H1 (cell line): Measurements from ENCODE around the gene ZNF831. TPM values are rescaled to one million over a fixed set of nuclear protein-coding genes. Genes with fewer than 3 reads are reported as not detected.

Source experiments
- CTCF ChIA-PET: fragments of 300-600 bp; sonication (Branson Sonifier 250); formaldehyde crosslinking; loops from one replicate; lab custom pipeline; 2021; ENCODE audit not compliant: partially characterized antibody; lab: Charles Lee
- POLR2A ChIA-PET: fragments of 300-600 bp; sonication (Branson Sonifier 250); formaldehyde crosslinking; loops from one replicate; lab custom pipeline; 2021; ENCODE audit warnings: inconsistent platforms; ENCODE audit not compliant: partially characterized antibody; lab: Charles Lee
- DNase-seq, 2 experiments: peaks; one replicate each; pipeline versions ENCODE4 v3.0.0 to v3.0.0-alpha.2; 2010 to 2022; ENCODE audit warnings: low spot score in 2 of 2, low read depth in 1 of 2, mixed read lengths in 1 of 2
- FAIRE-seq: peaks from 2 replicates; lab custom pipeline; 2011; peaks lifted over from hg19 to GRCh38; lab: Jason Lieb, UNC
- H2AFZ ChIP-seq: 2 replicates; pipeline ENCODE4 v1.8.1; 2012; ENCODE audit warnings: low read length, inconsistent platforms
- H2AK5ac ChIP-seq: 2 replicates; pipeline ENCODE4 v1.6.1; 2013; ENCODE audit warnings: low read depth, low read length
- H2BK120ac ChIP-seq: replicated peaks from 2 replicates; pipeline ENCODE3; 2013; ENCODE audit warnings: low read depth, low read length, inconsistent platforms
- H2BK12ac ChIP-seq: 2 replicates; pipeline ENCODE4 v1.6.1; 2013; ENCODE audit warnings: low read depth, low read length
- H2BK15ac ChIP-seq: 2 replicates; pipeline ENCODE4 v1.6.1; 2013; ENCODE audit warnings: low read length
- H2BK20ac ChIP-seq: 2 replicates; pipeline ENCODE4 v1.6.1; 2013; ENCODE audit warnings: low read length
- H2BK5ac ChIP-seq: 2 replicates; pipeline ENCODE4 v1.6.1; 2013; ENCODE audit warnings: low read depth, low read length
- H3K14ac ChIP-seq: 2 replicates; pipeline ENCODE4 v1.6.1; 2013; ENCODE audit warnings: inconsistent platforms; ENCODE audit not compliant: insufficient read length
- H3K18ac ChIP-seq: 2 replicates; pipeline ENCODE4 v1.6.1; 2013; ENCODE audit warnings: low read length; ENCODE audit errors: extremely low read depth
- H3K23ac ChIP-seq: 2 replicates; pipeline ENCODE4 v1.6.1; 2013; ENCODE audit warnings: inconsistent platforms; ENCODE audit not compliant: insufficient read length
- H3K23me2 ChIP-seq: 2 replicates; pipeline ENCODE4 v1.6.1; 2013; ENCODE audit warnings: low read depth, low read length
- H3K27ac ChIP-seq: 2 replicates; pipeline ENCODE4 v1.6.1; 2011; ENCODE audit warnings: low read depth, low read length, inconsistent platforms
- H3K27me3 ChIP-seq, 4 experiments: replicated peaks in 1 of 4; 1 replicate in 1 of 4; 2 replicates in 3 of 4; pipeline versions ENCODE4 v1.6.1 to v1.8.1; 2011 to 2013; ENCODE audit warnings: low read length in 3 of 4, mild to moderate bottlenecking in 3 of 4, inconsistent platforms in 2 of 4, mixed read lengths in 2 of 4, moderate library complexity in 1 of 4; ENCODE audit not compliant: control insufficient read depth in 3 of 4, insufficient read depth in 3 of 4; ENCODE audit errors: extremely low read depth in 1 of 4
- H3K36me3 ChIP-seq, 4 experiments: 2 replicates each; pipeline versions ENCODE4 v1.6.1 to v1.8.1; 2011 to 2013; ENCODE audit warnings: mild to moderate bottlenecking in 4 of 4, low read length in 3 of 4, moderate library complexity in 2 of 4, control low read depth in 1 of 4, inconsistent platforms in 1 of 4; ENCODE audit not compliant: insufficient read depth in 4 of 4, control insufficient read depth in 2 of 4
- H3K4ac ChIP-seq: replicated peaks from 2 replicates; pipeline ENCODE3; 2013; ENCODE audit warnings: low read length, low read depth, mixed read lengths, inconsistent platforms; ENCODE audit not compliant: insufficient read length
- H3K4me1 ChIP-seq, 4 experiments: replicated peaks in 1 of 4; 1 replicate in 1 of 4; 2 replicates in 3 of 4; pipeline versions ENCODE4 v1.6.1 to v1.8.1; 2011 to 2013; ENCODE audit warnings: low read length in 3 of 4, inconsistent platforms in 2 of 4, mixed read lengths in 1 of 4; ENCODE audit not compliant: insufficient read depth in 4 of 4, control insufficient read depth in 3 of 4
- H3K4me2 ChIP-seq, 2 experiments: 2 replicates each; pipeline versions ENCODE4 v1.6.1 to v1.8.1; 2011 to 2013; ENCODE audit warnings: low read depth in 2 of 2, low read length in 2 of 2, control low read depth in 1 of 2, inconsistent platforms in 1 of 2, mild to moderate bottlenecking in 1 of 2; ENCODE audit not compliant: insufficient read depth in 1 of 2
- H3K4me3 ChIP-seq, 4 experiments: fragments of 200-600, 300-600 bp in 1 of 4; sonication (generic), shearing (Covaris generic), sonication (Bioruptor Twin) in 1 of 4; 2 replicates each; pipeline versions ENCODE4 v1.5.1 to v1.8.1; 2011 to 2016; ENCODE audit warnings: low read length in 4 of 4, low read depth in 3 of 4, control low read depth in 2 of 4, inconsistent platforms in 2 of 4, mild to moderate bottlenecking in 2 of 4, mixed read lengths in 1 of 4, moderate library complexity in 1 of 4; ENCODE audit not compliant: insufficient read depth in 2 of 4; ENCODE audit errors: extremely low read depth in 1 of 4
- H3K56ac ChIP-seq: replicated peaks from 2 replicates; pipeline ENCODE3; 2013; ENCODE audit warnings: low read depth, mild to moderate bottlenecking, mixed read lengths, low read length, inconsistent platforms; ENCODE audit not compliant: insufficient read length
- H3K79me1 ChIP-seq: 2 replicates; pipeline ENCODE4 v1.6.1; 2013; ENCODE audit warnings: low read depth, low read length, control low read depth
- H3K79me2 ChIP-seq, 2 experiments: 2 replicates each; pipeline versions ENCODE4 v1.6.1 to v1.8.1; 2012 to 2013; ENCODE audit warnings: low read length in 2 of 2, mild to moderate bottlenecking in 2 of 2, inconsistent platforms in 1 of 2; ENCODE audit not compliant: insufficient read depth in 2 of 2, control insufficient read depth in 1 of 2
- H3K9ac ChIP-seq, 4 experiments: replicated peaks in 1 of 4; 1 replicate in 1 of 4; 2 replicates in 3 of 4; pipeline versions ENCODE4 v1.6.1 to v1.8.1; 2011 to 2013; ENCODE audit warnings: low read depth in 3 of 4, low read length in 3 of 4, control low read depth in 2 of 4, mild to moderate bottlenecking in 2 of 4, moderate library complexity in 2 of 4, inconsistent platforms in 1 of 4; ENCODE audit errors: extremely low read depth in 1 of 4
- H3K9me3 ChIP-seq, 2 experiments: 2 replicates each; pipeline versions ENCODE4 v1.6.1 to v1.8.1; 2012 to 2013; ENCODE audit warnings: mild to moderate bottlenecking in 2 of 2, moderate library complexity in 2 of 2, control low read depth in 1 of 2, inconsistent platforms in 1 of 2, low read depth in 1 of 2, low read length in 1 of 2, mixed read lengths in 1 of 2; ENCODE audit not compliant: insufficient read depth in 2 of 2
- H4K20me1 ChIP-seq, 2 experiments: replicated peaks in 1 of 2; 2 replicates each; pipeline versions ENCODE3 to v1.8.1; 2011 to 2013; ENCODE audit warnings: inconsistent platforms in 2 of 2, low read length in 2 of 2, mild to moderate bottlenecking in 1 of 2; ENCODE audit not compliant: insufficient read depth in 2 of 2, control insufficient read depth in 1 of 2
- H4K5ac ChIP-seq: 2 replicates; pipeline ENCODE4 v1.6.1; 2013; ENCODE audit warnings: low read length, low read depth, mixed read lengths, inconsistent platforms; ENCODE audit not compliant: insufficient read length
- H4K8ac ChIP-seq: 2 replicates; pipeline ENCODE4 v1.8.0; 2013; ENCODE audit warnings: mild to moderate bottlenecking, moderate library complexity, low read length, inconsistent platforms; ENCODE audit not compliant: insufficient read depth; ENCODE audit errors: extremely low read depth
- H4K91ac ChIP-seq: replicated peaks from 2 replicates; pipeline ENCODE3; 2013; ENCODE audit warnings: low read length, mixed read lengths, inconsistent platforms; ENCODE audit not compliant: insufficient read length
- EP300 ChIP-seq, 2 experiments: IDR thresholded peaks; 1 replicate in 1 of 2; 2 replicates in 1 of 2; pipeline ENCODE4 v1.6.1; 2011 to 2012; ENCODE audit warnings: low read depth in 2 of 2, low read length in 2 of 2, mild to moderate bottlenecking in 2 of 2, borderline replicate concordance in 1 of 2, inconsistent platforms in 1 of 2, moderate library complexity in 1 of 2
- RNF2 ChIP-seq: fragments of 200-900, 300-1000 bp; sonication (generic); IDR thresholded peaks from 2 replicates; pipeline ENCODE4 v1.7.1; 2016; ENCODE audit warnings: borderline replicate concordance, low read depth, mild to moderate bottlenecking, antibody characterized with exemption, low read length; ENCODE audit not compliant: poor library complexity, severe bottlenecking; ENCODE audit errors: missing control alignments
- SAP30 ChIP-seq: fragments of 300-600 bp; sonication (generic); IDR thresholded peaks from 2 replicates; pipeline ENCODE4 v1.7.1; 2012; ENCODE audit warnings: low read length, moderate library complexity, mild to moderate bottlenecking, inconsistent platforms; ENCODE audit not compliant: insufficient read depth, insufficient replicate concordance
- SIN3A ChIP-seq, 2 experiments: IDR thresholded peaks in 1 of 2; conservative IDR thresholded peaks in 1 of 2; 2 replicates each; pipeline ENCODE4 v1.6.1; 2011 to 2012; ENCODE audit warnings: low read length in 2 of 2, improper control_type of control experiment in 1 of 2, low read depth in 1 of 2, mild to moderate bottlenecking in 1 of 2
- polyA plus RNA-seq, 7 experiments: library from polyadenylated mRNA; depleted of rRNA in 3 of 7; stranded (reverse) in 5 of 7; unstranded in 2 of 7; fragments of >200 nt in 5 of 7; fragments of 200-250 nt in 2 of 7; gene quantifications; 1 replicate in 5 of 7; 2 replicates in 1 of 7; 4 replicates in 1 of 7; pipeline versions ENCODE4 v1.2.1 to v1.2.3, GENCODE V29; 2011 to 2013; ENCODE audit warnings: missing spikeins in 2 of 7, mixed read lengths in 2 of 7
- total RNA-seq: library from RNA; stranded (reverse); fragmentation: NEBNext Ultra II Directional; extraction: Animal tissue kit (Norgen Biotek cat#: 25700); gene quantifications from 2 replicates; pipeline ENCODE4 v1.2.1, GENCODE V29; 2021

ZNF831 gene
- total and polyA plus RNA-seq, 2 of the 8 experiments (the other 6 are each of a cell fraction or from before 2014, with no cell fraction given), result not detected

- Histone ChIP-seq H3K56ac (no peak overlapping the region), H2BK20ac (no peak overlapping the region), H4K20me1 (no peaks in the 10 kb centered on the region), H3K4me1 (peaks cover 2 to 6% (median 4%) of the 10 kb centered on the region in 4 experiments; a peak in 6 of 7 replicates), H3K9ac (no peak overlapping the region), H3K27ac (no peak overlapping the region), H3K79me2 (no peaks in the 10 kb centered on the region), H2AK5ac (no peak overlapping the region), H3K14ac (no peak overlapping the region), H3K4me3 (no peak overlapping the region), H3K36me3 (no peaks in the 10 kb centered on the region), H2BK15ac (no peak overlapping the region), H3K79me1 (no peaks in the 10 kb centered on the region), H3K4ac (no peak overlapping the region), H2BK5ac (no peak overlapping the region), H4K8ac (no peak overlapping the region), H4K5ac (no peak overlapping the region), H3K18ac (no peak overlapping the region), H3K27me3 (no peaks in the 10 kb centered on the region), H3K9me3 (no peaks in the 10 kb centered on the region), H4K91ac (no peak overlapping the region), H2AFZ (no peak overlapping the region), H3K4me2 (no peak overlapping the region), H2BK12ac (no peak overlapping the region), H3K23ac (no peak overlapping the region), H2BK120ac (no peak overlapping the region), H3K23me2 (no peaks in the 10 kb centered on the region)
- DNase-seq (no peak), FAIRE-seq (no peak)
- CTCF ChIA-PET, result interaction anchor here (0.8 to 3.4 kb wide), 2 partner anchors 16 to 69 kb away, joined by 3 to 20 read pairs; no protein-coding TSS in a partner anchor
- POLR2A ChIA-PET, result no interaction called here
- no peak for TF ChIP-seq SAP30
- TF ChIP-seq EP300 (IDR thresholded peaks at IDR 0.05; ENCODE audit: borderline replicate concordance in 1 of 2, low read depth in 2 of 2, low read length in 2 of 2), result no peak
- no peak for TF ChIP-seq RNF2
- no peak for TF ChIP-seq SIN3A (conservative IDR thresholded peaks at IDR 0.05 in 1 of 2, IDR thresholded peaks at IDR 0.05 in 1 of 2; ENCODE audit: low read depth in 1 of 2, low read length in 2 of 2)
- TF ChIP-seq, all 59 proteins: peak for 0
Measured at GRCh38 chr20:59157531-59157930, 6.1 kb upstream of the ZNF831 start.
